ENCODE measurements around the gene SORCS1.
"Not testable (repeated sequence)": the region's sequence is repeated elsewhere in the genome, so short reads cannot be mapped to it uniquely, and the experiment has no call there.

SORCS1 gene

DNA sequence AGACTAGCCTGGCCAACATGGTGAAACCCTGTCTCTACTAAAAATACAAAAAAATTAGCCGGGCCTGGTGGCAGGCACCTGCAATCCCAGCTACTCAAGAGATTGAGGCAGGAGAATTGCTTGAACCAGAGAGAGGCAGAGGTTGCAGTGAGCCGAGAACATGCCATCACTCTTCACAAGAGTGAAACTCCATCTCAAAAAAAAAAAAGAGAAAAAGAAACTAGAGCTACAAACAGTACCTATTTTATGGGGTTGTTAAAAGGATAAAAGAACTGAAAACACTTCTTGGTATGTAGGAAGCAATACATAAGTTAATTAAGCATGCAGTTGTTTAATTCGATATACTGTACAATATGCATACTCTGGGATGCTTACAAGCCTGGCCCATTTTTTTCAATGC is 216.9 kb downstream of the SORCS1 start:
- DNase-seq (ENCODE audit: low read depth, low spot score): no peak

DNA sequence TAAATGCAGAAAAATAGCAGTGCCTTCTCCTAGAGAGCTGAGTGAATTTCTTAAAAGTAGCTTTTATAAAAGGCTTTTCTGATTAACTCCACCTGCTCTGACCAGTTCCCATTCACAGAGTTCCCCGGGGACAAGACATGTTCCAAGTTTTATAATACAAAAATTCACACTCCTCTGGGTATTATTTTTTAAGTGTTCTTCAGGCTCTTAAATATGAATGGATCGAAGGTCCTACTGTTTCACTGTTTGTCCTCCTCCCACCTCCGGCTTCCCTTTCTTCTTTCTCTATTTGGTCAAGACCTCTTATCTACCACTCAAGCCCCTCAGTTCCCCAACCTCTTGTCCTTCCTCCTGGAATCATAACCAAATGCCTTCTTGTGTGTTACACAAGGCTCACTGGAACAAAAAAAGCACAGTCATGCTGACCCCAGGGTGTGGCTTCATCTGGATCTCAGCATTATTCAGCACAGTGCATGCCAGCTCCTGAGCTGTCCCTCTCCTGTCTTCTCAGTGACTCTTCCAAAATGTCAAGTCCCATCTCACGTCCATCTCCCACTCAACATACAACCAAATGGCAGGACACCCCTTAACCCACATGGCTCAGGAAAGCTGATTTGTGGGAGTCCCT is 222.4 kb downstream of the SORCS1 start:
- DNase-seq (ENCODE audit: low read depth, low spot score): no peak

DNA sequence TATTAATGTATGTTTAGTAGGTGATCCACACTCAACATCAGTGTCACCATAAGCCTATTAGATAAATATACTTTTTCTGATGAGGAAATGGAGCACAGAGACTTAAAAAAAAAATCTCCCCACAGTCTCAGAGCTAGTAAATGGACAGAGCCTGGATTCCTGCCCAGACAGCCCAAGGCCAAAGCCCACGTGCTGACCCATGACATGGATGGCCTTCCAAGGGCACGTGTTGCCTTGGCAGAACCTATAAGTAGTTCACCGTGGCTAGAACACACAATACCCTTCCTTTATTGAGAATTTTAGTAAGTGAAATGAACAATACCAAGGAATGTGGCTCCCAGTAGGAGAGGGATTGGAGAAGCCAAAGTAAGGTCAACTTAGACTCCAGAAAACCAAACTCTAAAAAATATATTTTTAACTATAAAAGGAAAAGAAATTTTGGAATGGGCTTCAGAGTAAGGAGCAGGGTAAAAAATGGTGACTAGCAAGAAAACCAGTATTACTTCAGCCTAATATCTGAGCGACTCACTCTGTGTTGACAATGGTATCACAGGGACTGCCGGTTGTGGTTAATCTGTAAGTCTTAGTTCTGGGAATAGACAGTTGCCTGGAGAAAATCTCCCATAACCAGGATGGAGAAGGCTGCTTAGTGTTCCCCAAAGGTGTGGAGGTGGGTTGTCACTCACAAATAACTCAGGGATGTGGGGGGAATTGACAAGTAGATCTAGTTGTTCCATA is 223.0 kb downstream of the SORCS1 start:
- DNase-seq (ENCODE audit: low read depth, low spot score): no peak

DNA sequence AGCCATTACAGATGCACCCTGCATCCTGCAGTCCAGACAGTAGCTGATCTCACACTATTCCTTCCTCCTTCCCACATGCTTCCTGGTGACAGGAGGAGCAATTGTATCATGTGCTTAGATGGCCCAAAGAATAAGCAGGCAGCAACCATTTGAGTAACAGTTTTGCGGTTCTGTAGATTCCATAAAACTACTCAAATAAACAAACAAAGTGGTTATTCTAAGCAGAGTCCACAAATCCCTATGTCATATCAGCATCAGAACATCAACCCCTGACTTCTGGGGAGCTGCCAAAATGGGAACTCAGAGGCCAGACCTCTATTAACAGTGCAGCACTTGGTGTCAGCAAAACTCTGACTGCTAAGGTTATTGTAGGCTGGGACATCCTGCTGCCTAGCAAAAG is 226.0 kb downstream of the SORCS1 start:
- no peak for DNase-seq (ENCODE audit: low read depth, low spot score)

DNA sequence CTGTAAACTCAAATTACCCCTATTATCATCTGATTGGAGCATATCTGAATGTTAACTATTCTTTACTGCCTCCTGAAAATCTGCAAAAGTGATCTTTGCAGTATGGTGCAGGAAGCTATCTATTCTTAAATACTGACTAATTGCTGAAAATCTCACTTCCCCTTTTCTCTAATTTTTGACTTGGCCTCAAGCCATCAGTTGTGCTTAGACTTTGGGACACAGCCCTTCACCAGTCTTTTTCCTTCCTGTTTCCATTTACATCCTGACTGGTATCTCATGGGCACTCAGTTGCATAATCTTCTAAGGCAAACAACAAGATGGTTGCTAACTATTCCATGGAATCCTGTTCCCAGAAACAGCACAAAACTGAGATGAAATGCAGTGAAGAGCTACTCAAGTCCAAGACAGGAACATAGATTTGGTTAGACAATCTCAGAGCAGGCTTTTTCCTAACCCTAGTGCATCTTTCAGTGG is 228.5 kb downstream of the SORCS1 start:
- DNase-seq (ENCODE audit: low read depth, low spot score): no peak

DNA sequence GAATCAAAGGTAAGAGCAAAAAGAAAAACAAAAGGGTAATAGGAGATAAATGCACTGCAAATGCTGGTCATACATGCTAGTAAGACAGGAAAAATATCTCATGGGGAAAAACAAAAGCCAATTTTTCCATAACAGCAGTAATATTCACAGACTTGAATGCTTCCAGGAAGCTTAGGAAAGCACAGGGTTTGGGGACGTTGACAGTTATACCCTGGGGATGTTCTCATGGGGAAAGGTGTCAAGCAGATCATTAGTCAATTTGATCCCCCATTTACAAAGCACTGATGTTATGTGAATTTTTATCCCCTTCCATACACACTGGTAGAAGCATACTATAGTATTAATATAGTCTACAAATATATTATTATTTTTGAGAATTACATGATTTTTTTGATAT is 232.7 kb downstream of the SORCS1 start:
- DNase-seq (ENCODE audit: low read depth, low spot score): no peak

DNA sequence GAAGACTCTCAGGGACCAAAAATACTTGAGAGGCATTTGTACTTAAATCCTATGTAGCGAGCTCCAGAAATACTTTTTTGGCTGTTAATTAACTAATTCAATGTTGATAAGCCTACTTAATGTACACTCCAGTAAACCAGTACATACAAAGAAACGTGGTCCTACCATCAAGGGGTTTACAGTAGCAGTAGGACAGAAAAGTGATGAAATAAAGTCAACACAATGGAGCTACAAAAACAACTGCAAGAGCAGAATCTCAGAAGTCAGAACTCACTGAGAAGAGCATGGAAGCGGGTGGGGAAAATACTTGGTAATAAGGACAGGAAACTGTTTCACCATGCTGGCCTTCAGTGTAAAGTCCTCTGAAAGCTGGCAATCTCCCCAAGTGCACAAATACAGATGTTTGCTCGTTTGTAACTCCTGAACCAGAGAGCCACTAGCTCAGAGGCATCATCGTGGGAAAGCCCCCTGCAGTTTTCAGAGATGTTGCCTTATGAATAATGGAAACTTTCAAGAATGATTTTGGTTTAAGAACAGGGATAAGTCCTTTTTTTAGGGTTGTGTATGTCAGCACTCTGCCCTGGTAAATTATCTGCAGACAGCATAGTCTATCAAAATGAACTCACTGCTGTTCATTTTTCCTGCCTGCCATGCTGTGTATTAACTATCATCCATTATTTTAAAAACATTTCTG is 233.2 kb downstream of the SORCS1 start:
- no peak for DNase-seq (ENCODE audit: low read depth, low spot score)

DNA sequence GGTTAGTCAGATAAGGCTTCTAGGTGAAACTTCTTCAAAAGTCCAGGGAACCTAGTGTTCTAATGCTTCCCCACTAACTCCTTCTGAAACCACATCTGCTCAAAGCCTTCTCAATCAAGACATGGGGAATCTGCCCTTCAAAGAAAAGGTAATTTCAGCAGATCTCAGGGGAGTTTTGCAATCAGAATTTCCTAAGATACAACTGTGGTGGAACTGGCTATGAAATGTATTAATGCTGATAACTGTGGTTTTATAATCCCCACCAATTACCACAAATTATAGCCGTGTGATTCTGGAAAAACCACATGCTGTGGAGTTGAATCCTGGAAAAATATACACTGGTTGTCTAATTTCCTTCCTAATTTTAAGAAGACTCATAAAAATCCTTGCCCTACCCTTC is 233.8 kb downstream of the SORCS1 start:
- DNase-seq (ENCODE audit: low read depth, low spot score): no peak

DNA sequence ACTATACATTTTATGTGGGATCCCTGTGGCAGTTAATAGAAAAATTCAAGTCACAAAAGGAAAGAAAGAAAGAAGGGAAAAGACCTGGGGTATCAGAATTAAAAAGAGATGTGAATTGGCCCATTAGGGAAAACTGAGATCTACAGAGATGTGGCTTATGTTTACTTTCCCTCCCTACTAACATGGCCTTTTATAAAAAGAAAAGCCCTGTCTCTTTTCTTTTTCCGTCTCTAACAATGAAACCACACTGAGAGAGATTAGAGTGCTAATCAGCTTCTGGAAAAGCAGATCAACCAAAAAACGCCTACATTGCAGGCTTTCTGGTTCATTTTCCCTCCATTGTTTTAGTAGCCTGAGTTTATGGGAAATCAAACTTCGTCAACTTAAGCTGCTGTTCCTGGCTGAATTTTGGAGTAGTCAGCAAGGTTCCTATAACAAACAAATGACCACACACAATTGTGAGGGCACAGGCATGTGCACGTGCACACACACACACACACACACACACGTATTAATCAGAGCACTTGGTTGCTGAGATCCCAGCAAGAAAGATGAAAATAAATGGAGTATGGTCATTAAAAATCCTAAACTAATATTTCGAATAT is 235.1 kb downstream of the SORCS1 start:
- no peak for DNase-seq (ENCODE audit: low read depth, low spot score)

DNA sequence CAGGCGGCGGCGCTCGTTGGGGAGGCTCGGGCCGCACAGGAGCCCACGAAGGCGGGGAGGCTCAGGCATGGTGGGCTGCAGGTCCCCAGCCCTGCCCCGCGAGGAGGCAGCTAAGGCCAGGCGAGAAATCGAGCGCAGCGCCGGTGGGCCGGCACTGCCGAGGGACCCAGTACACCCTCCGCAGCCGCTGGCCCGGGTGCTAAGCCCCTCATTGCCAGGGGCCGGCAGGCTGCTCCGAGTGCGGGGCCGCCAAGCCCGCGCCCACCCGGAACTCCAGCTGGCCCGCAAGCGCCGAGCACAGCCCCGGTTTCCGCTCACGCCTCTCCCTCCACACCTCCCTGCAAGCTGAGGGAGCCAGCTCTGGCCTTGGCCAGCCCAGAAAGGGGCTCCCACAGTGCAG is 236.4 kb downstream of the SORCS1 start:
- DNase-seq (ENCODE audit: low read depth, low spot score): not testable (repeated sequence)

DNA sequence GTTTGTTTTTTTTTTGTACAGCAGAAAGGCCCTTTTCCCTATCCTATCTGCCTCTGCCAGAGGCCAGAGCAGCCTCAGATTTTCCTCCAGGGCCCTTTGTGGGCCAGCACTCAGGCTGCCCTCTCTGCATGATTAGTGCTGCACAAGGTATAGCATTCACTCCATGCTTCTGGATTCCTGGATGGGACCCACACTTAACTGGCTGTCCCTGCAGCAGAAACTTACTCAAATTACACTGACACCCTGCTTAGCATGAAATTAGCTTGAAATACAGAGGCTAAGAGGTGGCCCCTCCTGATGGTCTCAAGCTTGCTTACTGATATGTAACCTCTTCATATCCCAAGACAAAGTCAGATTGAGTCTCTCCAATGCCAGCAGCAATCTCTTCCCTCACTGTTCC is 239.3 kb downstream of the SORCS1 start:
- DNase-seq (ENCODE audit: low read depth, low spot score): peak; percentile 27

DNA sequence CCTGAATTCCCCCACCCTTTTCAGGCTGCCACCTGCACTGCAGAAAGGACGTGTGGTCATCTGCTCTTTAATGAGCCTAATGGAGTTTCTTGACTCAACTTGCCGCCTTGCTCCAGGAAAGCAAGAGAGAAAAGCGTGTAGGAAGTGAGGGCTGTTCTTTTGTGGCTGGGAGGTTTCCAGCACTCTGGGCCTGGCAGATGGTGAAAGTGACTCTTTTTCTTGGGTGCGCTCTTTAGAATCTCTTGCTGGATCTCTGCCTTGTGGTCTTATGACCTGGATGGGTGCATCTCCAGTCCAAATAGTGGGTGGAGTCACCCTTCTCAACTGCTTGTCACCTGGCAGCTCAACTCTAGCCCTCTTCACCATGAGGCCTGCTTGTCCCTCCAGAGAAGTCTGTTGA is 244.0 kb downstream of the SORCS1 start:
- DNase-seq (ENCODE audit: low read depth, low spot score): no peak

DNA sequence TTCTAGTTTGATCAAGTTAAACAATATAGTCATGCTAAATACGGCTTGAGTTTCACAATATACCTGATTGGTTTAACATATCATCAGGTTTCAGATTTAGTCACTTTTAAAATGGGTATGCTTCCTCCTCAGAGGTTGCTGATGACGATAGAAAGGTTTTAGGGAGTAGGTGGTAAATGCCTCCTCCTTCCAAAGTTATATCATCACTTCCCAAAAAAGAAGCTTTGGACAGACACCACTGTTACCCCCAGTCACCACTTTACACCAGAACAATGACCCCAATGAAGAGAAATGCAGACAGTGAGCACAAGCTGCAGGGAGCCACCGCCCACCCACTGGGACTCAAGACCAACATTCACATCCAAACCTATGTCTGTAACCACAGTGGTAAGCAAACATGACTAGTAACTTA is 244.6 kb downstream of the SORCS1 start:
- no peak for DNase-seq (ENCODE audit: low read depth, low spot score)

DNA sequence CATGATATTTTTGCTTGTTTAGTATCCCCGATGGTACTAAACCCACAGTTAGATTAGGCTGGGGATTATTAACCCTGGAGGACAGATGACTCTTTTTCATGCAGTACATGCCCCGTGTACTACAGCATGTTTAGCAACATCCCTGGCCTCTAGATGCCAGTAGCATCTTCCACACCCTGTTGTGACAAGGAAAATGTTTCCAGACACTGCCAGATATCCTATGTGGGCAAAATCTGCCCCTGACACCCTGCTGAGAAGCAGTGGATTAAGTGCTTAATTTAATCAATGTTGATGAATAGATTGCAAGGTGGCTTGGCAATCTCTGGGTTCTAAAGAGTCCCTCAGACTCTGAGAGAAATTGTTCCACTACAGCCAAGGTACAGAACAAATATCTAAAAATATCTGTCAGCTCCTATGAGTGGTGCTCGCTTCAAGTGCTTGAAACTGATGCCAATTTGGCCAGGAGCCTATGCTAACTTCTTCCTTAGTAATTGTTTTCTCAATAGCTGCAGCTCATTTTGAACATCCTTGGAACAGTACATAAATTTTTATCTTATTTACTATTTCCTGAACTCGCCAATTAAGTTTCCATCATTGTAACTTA is 247.0 kb downstream of the SORCS1 start:
- DNase-seq (ENCODE audit: low read depth, low spot score): no peak

DNA sequence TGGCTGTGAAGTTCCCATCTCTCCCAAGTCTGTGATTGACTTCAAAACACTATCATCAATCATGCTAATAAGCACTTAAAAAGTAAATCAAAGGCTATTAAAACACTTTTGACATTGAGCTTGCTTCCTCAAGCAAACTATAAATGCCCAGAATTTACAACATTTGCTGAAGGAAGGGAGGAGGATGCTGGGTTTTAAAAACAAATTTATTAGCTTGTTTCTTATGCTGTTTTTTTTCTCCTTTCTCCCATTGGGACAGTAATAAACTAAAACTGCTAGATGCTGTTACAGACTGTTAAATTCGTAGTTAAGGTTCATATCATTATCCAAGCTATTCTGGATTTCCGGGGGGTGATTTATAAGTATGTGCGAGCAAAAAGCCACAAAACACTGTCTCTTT is 250.5 kb downstream of the SORCS1 start:
- DNase-seq (ENCODE audit: low read depth, low spot score): no peak

DNA sequence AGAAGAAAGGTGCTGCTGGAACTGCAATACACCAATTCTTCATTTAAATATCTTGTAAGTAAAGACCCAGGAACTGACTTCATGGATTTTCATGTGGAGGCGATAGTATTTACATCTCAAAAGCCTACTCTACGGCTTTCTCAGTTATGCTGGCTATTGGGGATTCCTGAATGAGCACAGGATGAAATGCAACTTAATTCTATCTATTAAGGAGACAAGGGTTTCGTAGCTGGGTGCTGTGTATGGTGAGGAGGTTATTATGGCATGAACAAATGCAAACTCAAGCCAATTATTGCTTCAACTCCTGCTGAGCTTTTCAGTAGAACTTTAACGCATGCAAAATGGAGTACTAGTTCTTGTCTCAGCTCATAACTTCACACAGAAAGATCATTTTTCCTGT is 251.2 kb downstream of the SORCS1 start:
- DNase-seq (ENCODE audit: low read depth, low spot score): no peak

DNA sequence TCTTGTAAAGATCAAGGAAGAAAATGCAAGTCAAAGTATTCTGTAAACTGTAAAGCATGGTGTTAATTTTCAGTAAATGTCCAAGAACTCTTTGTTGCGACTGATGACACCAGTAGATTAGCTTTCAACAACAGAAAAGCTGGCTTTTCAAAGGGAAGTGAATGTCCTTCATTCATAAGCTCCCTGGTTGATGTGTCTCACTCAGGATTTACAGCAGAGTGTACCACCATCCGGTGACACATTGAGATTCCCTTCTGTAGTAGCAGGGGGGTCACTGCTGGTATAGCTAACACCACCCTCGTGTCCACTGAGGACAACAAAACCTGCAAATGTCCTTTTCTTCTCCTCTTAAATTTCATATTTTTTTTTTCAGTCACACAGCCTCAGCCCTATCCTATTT is 253.4 kb downstream of the SORCS1 start:
- no peak for DNase-seq (ENCODE audit: low read depth, low spot score)

DNA sequence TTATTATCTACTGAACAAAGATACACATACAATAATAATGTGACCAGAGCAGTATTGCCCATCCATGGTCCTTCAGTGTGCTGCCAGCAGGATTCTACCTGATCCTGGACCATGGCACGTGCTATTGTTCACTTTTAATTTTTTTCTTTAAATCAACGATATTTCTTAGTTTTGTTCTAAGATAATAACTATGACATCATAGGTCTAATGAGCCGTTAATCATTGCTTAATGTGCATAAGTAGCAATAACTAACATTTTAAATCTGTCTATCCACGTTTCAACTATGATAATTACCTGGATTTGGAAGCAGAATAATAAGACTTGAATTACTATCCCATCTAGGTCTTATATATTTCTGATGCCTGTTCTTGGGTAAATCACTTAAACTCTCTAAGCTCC is 253.8 kb downstream of the SORCS1 start:
- DNase-seq (ENCODE audit: low read depth, low spot score): no peak

DNA sequence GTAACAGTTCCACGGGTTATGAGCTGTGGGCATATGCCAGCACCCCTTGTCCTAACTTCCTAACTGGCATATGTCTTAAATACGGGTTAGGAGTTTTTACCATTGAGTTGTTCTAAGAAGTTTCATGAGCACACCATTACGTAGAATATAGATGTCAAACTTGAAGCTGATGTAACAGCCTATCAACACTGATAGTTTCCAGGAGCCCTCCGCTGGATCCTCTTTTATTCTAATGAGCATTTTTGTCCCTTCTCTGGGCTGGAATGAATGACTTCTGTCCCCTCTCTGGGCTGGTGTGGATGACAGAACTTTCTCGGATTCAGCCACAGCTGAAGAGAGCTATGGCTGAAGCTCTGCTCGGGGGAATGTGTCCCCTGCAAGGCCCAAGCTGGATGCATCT is 256.3 kb downstream of the SORCS1 start:
- no peak for DNase-seq (ENCODE audit: low read depth, low spot score)

DNA sequence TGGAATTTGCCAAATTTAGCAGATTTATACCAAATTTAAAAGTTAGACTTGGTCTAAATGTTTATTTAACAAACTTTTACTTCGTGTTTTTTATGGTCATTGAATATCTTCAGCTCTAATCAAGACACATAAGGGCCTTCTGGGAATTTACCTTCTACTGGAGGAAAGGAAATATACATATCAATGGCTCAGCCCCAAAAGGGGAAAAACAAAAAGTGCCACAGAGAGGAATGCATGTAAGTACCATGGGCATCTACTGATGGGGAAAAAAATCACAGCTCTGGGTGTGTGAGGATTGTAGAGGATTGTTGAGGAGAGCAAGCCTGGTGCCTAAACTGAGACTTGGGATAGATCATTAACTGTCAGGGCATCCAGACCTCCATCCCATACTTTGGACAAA is 260.3 kb downstream of the SORCS1 start:
- DNase-seq (ENCODE audit: low read depth, low spot score): no peak

DNA sequence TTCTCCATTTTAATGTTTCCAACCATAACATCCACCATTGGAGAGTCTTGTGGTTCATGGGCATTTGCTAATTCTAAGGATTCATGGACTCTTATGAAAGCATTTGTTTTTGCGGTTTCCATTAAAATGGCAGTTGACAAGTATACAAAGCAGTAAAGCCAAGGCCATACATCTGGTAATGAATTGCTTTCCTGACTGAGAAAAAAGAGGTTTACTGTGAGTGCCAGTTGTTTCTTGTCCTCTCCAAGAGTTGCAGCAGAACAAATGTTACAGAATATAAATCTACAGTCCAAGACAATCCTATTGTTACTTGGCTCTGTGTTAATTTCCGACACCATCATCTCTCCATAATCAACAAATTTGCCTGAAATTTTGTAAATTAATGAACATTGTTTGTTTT is 261.3 kb downstream of the SORCS1 start:
- DNase-seq (ENCODE audit: low read depth, low spot score): no peak

DNA sequence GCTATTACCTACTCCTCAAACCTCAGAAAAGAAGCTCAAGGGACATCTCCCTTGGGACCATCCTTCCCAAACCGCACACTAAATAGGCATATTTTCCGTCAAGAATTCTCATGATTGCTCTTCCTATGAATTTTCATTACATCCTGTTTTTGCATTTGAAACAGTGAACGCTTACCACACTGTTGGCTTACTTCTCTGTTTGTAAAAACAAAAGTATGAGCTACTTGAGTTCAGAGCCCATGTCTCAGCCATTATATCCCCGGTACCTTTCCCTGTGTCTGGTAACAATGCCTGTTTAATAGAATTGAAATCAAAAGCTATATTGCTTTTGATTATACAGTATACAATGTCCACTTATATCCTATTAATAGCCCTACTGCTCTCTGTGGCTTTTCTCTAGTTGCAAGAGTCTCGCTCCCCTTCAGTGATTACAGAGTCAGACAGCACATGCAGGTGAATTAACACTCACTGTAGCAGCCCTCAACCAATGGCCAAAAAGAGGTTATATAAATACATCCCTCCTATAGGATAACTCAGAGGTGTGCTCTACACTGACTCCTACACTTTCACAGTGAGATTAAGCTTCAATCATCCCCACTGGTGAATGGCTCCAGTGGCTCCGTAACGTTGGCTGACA is 264.4 kb downstream of the SORCS1 start:
- no peak for DNase-seq (ENCODE audit: low read depth, low spot score)

Data from ELF-1 (cell line).